Spleen (tissue), 11 donors: ENCODE results near the gene MGST2. TPM values are rescaled to one million over a fixed set of nuclear protein-coding genes. Genes with fewer than 3 reads are reported as not detected.

Experiments
- DNase-seq: peaks from one replicate; pipeline ENCODE4 v3.0.0-alpha.2; 2020
- H3K27ac ChIP-seq, 8 donors: fragments of 200-600 bp; sonication (generic) in 7 of 8; 1 replicate in 4 of 8; 2 replicates in 4 of 8; pipeline versions ENCODE4 v1.5.0 to v1.8.0; 2016 to 2021; ENCODE audit warnings: inconsistent platforms in 4 of 8, mild to moderate bottlenecking in 4 of 8, moderate library complexity in 1 of 8
- H3K27me3 ChIP-seq, 7 donors: fragments of 200-600 bp; sonication (generic) in 6 of 7; replicated peaks in 1 of 7; 1 replicate in 4 of 7; 2 replicates in 3 of 7; pipeline versions ENCODE4 v1.5.0 to v1.8.0; 2016 to 2021; ENCODE audit warnings: inconsistent platforms in 3 of 7, mild to moderate bottlenecking in 1 of 7
- H3K36me3 ChIP-seq, 6 donors: fragments of 200-600 bp; sonication (generic) in 5 of 6; 1 replicate in 4 of 6; 2 replicates in 2 of 6; pipeline versions ENCODE4 v1.5.0 to v1.8.0; 2016 to 2021; ENCODE audit warnings: inconsistent platforms in 2 of 6
- H3K4me1 ChIP-seq, 6 donors: fragments of 200-600 bp; sonication (generic) in 5 of 6; 1 replicate in 3 of 6; 2 replicates in 3 of 6; pipeline versions ENCODE4 v1.5.0 to v1.8.0; 2016 to 2021; ENCODE audit warnings: inconsistent platforms in 3 of 6
- H3K4me3 ChIP-seq, 8 donors: fragments of 200-600 bp; sonication (generic) in 7 of 8; 1 replicate in 4 of 8; 2 replicates in 4 of 8; pipeline versions ENCODE4 v1.5.0 to v1.8.0; 2016 to 2021; ENCODE audit warnings: inconsistent platforms in 4 of 8, mild to moderate bottlenecking in 4 of 8, moderate library complexity in 2 of 8
- H3K9me3 ChIP-seq, 8 donors: fragments of 200-600 bp; sonication (generic) in 7 of 8; 1 replicate in 4 of 8; 2 replicates in 4 of 8; pipeline versions ENCODE4 v1.5.0 to v1.8.0; 2016 to 2021; ENCODE audit warnings: inconsistent platforms in 4 of 8
- CTCF ChIP-seq, 11 experiments: fragments of 200-600 bp in 7 of 11; fragments of 450-650 bp in 4 of 11; sonication (generic) in 4 of 11; IDR thresholded peaks in 8 of 11; conservative IDR thresholded peaks in 3 of 11; 1 replicate in 7 of 11; 2 replicates in 4 of 11; pipeline versions ENCODE4 v1.4.0 to v1.8.0; 2016 to 2021; ENCODE audit warnings: antibody characterized with exemption in 11 of 11, inconsistent platforms in 4 of 11, mild to moderate bottlenecking in 1 of 11
- POLR2A ChIP-seq, 3 donors: fragments of 450-650 bp; IDR thresholded peaks; one replicate each; pipeline ENCODE4 v1.5.1; 2017; ENCODE audit warnings: antibody characterized with exemption in 3 of 3, mild to moderate bottlenecking in 1 of 3
- POLR2AphosphoS5 ChIP-seq, 3 donors: sonication (generic); formaldehyde crosslinking; IDR thresholded peaks; one replicate each; pipeline ENCODE4 v1.5.1; 2017; ENCODE audit warnings: antibody characterized with exemption in 3 of 3
- WGBS, 5 donors: extraction: QIAGEN DNeasy Blood & Tissue Kit in 3 of 5; methylation state at CpG; one replicate each; pipeline versions ENCODE4 v1.1.5 to v1.1.7; 2013 to 2018; 5-methylcytosine and 5-hydroxymethylcytosine counted together
- intact Hi-C: fragments of 100-400 bp; cut with DNase I; formaldehyde crosslinking; loops from one replicate; pipeline ENCODE4 v1.15.0; 2023; ENCODE audit warnings: low total_unique reads
- polyA plus RNA-seq, 3 donors: library from polyadenylated mRNA; stranded (reverse); fragments of 200-250 nt; gene quantifications; one replicate each; pipeline ENCODE4 v1.2.1, GENCODE V29; 2013
- total RNA-seq, 7 donors: library from RNA; depleted of rRNA in 3 of 7; stranded (reverse); fragments of >200 nt in 3 of 7; fragmentation: NEBNext Ultra II Directional in 4 of 7; extraction: Animal tissue kit (Norgen Biotek cat#: 25700) in 4 of 7; gene quantifications; one replicate each; pipeline versions ENCODE4 v1.1.0 to v1.2.1, GENCODE V29; 2016 to 2021
- donor health status: healthy with polysubstance abuse.
- donor health status: DM: no; HTN: no; CAD: no; lungs with moderate emphysema.
- donor health status: DM: no; HTN: no; CAD: no.
- donor health status: Bipolar disorder and iron deficiency.
- donor health status: healthy.
- donor health status: DM: no; HTN: no; CAD: no.
- donor health status: DM: yes; HTN: yes; CAD: no.

Gene MGST2
- total and polyA plus RNA-seq, 10 donors: 26.9 to 114 (median 59.6) TPM

GRCh38 chr4:139684351-139684750 is 18.7 kb downstream of the MGST2 start:
- no peak overlapping the region for H3K27ac ChIP-seq
- no peak overlapping the region for H3K4me3 ChIP-seq
- no peaks in the 10 kb centered on the region for H3K9me3 ChIP-seq
- WGBS, 5 donors: 93 to 100% (median 100%) methylated on average over 1 of the region's 1 CpG
- intact Hi-C loops: no loop called here
- peaks cover 0 to 26% (median 13%) of the 10 kb centered on the region in 6 donors for H3K4me1 ChIP-seq
- DNase-seq: no peak
- peaks cover 0 to 36% (median 4%) of the 10 kb centered on the region in 6 donors for H3K36me3 ChIP-seq
- TF ChIP-seq CTCF (IDR thresholded peaks at IDR 0.05 in 8 of 11, conservative IDR thresholded peaks at IDR 0.05 in 3 of 11) (no peak), POLR2A (IDR thresholded peaks at IDR 0.05) (no peak), POLR2AphosphoS5 (IDR thresholded peaks at IDR 0.05) (no peak)
- no peaks in the 10 kb centered on the region for H3K27me3 ChIP-seq

- H3K9me3 ChIP-seq: no peaks in the 10 kb centered on the region
- 68 to 85% (median 77%) methylated on average over 5 of the region's 5 CpGs for WGBS, 5 donors
- TF ChIP-seq POLR2A (IDR thresholded peaks at IDR 0.05) (no peak), POLR2AphosphoS5 (IDR thresholded peaks at IDR 0.05) (no peak), CTCF (IDR thresholded peaks at IDR 0.05 in 8 of 11, conservative IDR thresholded peaks at IDR 0.05 in 3 of 11) (no peak)
- no peak for DNase-seq
- no peak overlapping the region for H3K4me3 ChIP-seq
- H3K27me3 ChIP-seq: no peaks in the 10 kb centered on the region
- intact Hi-C loops: no loop called here
- H3K36me3 ChIP-seq: peaks cover 0 to 28% (median 3%) of the 10 kb centered on the region in 6 donors
- peaks cover 0 to 27% (median 14%) of the 10 kb centered on the region in 6 donors for H3K4me1 ChIP-seq
- no peak overlapping the region for H3K27ac ChIP-seq
Observed at GRCh38 chr4:139685180-139685579, 19.6 kb downstream of the MGST2 start.

GRCh38 chr4:139686130-139686529 is 20.5 kb downstream of the MGST2 start:
- Histone ChIP-seq H3K9me3 (no peaks in the 10 kb centered on the region), H3K36me3 (peaks cover 0 to 19% (median 3%) of the 10 kb centered on the region in 6 donors), H3K4me3 (no peak overlapping the region), H3K27me3 (no peaks in the 10 kb centered on the region), H3K27ac (no peak overlapping the region), H3K4me1 (peaks cover 0 to 27% (median 14%) of the 10 kb centered on the region in 6 donors)
- no peak for TF ChIP-seq POLR2A (IDR thresholded peaks at IDR 0.05)
- TF ChIP-seq CTCF (IDR thresholded peaks at IDR 0.05 in 8 of 11, conservative IDR thresholded peaks at IDR 0.05 in 3 of 11): no peak
- no peak for TF ChIP-seq POLR2AphosphoS5 (IDR thresholded peaks at IDR 0.05)
- 64 to 85% (median 78%) methylated on average over 1 of the region's 1 CpG for WGBS, 5 donors
- intact Hi-C loops: no loop called here
- no peak for DNase-seq

- TF ChIP-seq POLR2A (IDR thresholded peaks at IDR 0.05): no peak
- TF ChIP-seq CTCF (IDR thresholded peaks at IDR 0.05 in 8 of 11, conservative IDR thresholded peaks at IDR 0.05 in 3 of 11): no peak
- TF ChIP-seq POLR2AphosphoS5 (IDR thresholded peaks at IDR 0.05): no peak
- DNase-seq: no peak
- H3K27me3 ChIP-seq: no peaks in the 10 kb centered on the region
- H3K27ac ChIP-seq: peak overlapping the region in 2 of 8 donors; percentile 8 to 21
- intact Hi-C loops: no loop called here
- 76 to 95% (median 89%) methylated on average over 3 of the region's 3 CpGs for WGBS, 5 donors
- H3K36me3 ChIP-seq: peaks cover 0 to 18% (median 3%) of the 10 kb centered on the region in 6 donors
- H3K4me1 ChIP-seq: peaks cover 0 to 28% (median 15%) of the 10 kb centered on the region in 6 donors
- no peak overlapping the region for H3K4me3 ChIP-seq
- no peaks in the 10 kb centered on the region for H3K9me3 ChIP-seq
Observed at GRCh38 chr4:139686988-139687387, 21.4 kb downstream of the MGST2 start.
